Breast epithelium (tissue), 3 donors: ENCODE results near the gene GMDS.

Experiments
- POLR2A ChIP-seq: fragments of 450-650 bp; IDR thresholded peaks from one replicate; pipeline ENCODE4 v1.6.1; 2016; ENCODE audit warnings: antibody characterized with exemption, mild to moderate bottlenecking, moderate library complexity
- TF ChIP-seq, protein P1 (sequence below), 3 donors: fragments of 450-650 bp; IDR thresholded peaks; one replicate each; pipeline ENCODE4 v1.5.1; 2016 to 2017; ENCODE audit warnings: antibody characterized with exemption in 3 of 3, mild to moderate bottlenecking in 3 of 3, moderate library complexity in 3 of 3

DNA sequence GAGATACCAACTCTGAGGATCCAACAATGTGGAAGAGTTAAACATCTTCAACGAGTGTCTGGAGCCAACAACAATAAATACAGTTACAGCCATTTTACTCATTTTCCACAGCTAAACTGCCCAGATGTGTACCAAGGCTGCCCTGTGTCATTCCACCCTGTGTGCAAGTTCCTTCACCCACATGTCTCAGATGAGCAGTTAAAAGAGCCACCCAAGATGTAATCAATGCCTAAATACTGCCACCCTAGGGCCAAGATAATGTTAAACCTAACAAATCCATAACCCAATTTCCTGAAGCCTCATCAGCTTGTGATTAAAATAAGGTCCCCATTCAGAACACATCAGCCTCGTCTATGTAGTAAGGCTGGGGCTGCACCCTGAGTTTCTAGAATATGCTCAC lies 59.9 kb downstream of the GMDS start:
- no peak for TF ChIP-seq POLR2A
- TF ChIP-seq, protein P1, sequence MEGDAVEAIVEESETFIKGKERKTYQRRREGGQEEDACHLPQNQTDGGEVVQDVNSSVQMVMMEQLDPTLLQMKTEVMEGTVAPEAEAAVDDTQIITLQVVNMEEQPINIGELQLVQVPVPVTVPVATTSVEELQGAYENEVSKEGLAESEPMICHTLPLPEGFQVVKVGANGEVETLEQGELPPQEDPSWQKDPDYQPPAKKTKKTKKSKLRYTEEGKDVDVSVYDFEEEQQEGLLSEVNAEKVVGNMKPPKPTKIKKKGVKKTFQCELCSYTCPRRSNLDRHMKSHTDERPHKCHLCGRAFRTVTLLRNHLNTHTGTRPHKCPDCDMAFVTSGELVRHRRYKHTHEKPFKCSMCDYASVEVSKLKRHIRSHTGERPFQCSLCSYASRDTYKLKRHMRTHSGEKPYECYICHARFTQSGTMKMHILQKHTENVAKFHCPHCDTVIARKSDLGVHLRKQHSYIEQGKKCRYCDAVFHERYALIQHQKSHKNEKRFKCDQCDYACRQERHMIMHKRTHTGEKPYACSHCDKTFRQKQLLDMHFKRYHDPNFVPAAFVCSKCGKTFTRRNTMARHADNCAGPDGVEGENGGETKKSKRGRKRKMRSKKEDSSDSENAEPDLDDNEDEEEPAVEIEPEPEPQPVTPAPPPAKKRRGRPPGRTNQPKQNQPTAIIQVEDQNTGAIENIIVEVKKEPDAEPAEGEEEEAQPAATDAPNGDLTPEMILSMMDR (IDR thresholded peaks at IDR 0.05), result no peak
